OCI-LY3 (cell line): ENCODE results near the gene ZNF808.
"Not testable (repeated sequence)": the region's sequence is repeated elsewhere in the genome, so short reads cannot be mapped to it uniquely, and the experiment has no call there.

ENCODE experiments used
- H2AFZ ChIP-seq: fragments of 200-600, 300-600 bp; shearing (Covaris generic); 2 replicates; pipeline ENCODE4 v1.6.0; 2014; ENCODE audit warnings: antibody characterized with exemption, low read depth, low read length
- H3K27ac ChIP-seq: fragments of 200-600, 300-600 bp; sonication (generic); 2 replicates; pipeline ENCODE4 v1.5.1; 2014; ENCODE audit warnings: mild to moderate bottlenecking, low read length, moderate library complexity, mixed read lengths
- H3K27me3 ChIP-seq: fragments of 200-600, 300-600 bp; sonication (generic); 2 replicates; pipeline ENCODE4 v1.6.1; 2014; ENCODE audit warnings: low read depth, low read length, mixed read lengths
- H3K36me3 ChIP-seq: fragments of 200-600, 300-600 bp; sonication (generic); replicated peaks from 2 replicates; pipeline ENCODE3; 2014; ENCODE audit warnings: low read depth, low read length, mixed read lengths
- H3K4me1 ChIP-seq: fragments of 300-600, 200-600 bp; sonication (generic); 2 replicates; pipeline ENCODE4 v1.6.1; 2014; ENCODE audit warnings: low read length, mixed read lengths
- H3K4me2 ChIP-seq: fragments of 200-600, 300-600 bp; sonication (generic); 2 replicates; pipeline ENCODE4 v1.6.1; 2014; ENCODE audit warnings: low read length, mixed read lengths
- H3K4me3 ChIP-seq: fragments of 300-600, 200-600 bp; sonication (generic); 2 replicates; pipeline ENCODE4 v1.5.1; 2014; ENCODE audit warnings: antibody characterized with exemption, mild to moderate bottlenecking, low read length, moderate library complexity
- H3K79me2 ChIP-seq: fragments of 300-600, 200-600 bp; shearing (Covaris generic); 2 replicates; pipeline ENCODE4 v1.6.1; 2014; ENCODE audit warnings: mild to moderate bottlenecking, low read length, mixed read lengths
- H3K9ac ChIP-seq: fragments of 300-600, 200-600 bp; shearing (Covaris generic); 2 replicates; pipeline ENCODE4 v1.6.0; 2014; ENCODE audit warnings: mild to moderate bottlenecking, low read length, moderate library complexity
- H3K9me3 ChIP-seq: fragments of 200-600, 300-600 bp; shearing (Covaris generic); 2 replicates; pipeline ENCODE4 v1.6.1; 2014; ENCODE audit warnings: low read length, mixed read lengths; ENCODE audit not compliant: insufficient read depth
- H4K20me1 ChIP-seq: fragments of 200-600, 300-600 bp; sonication (generic); 2 replicates; pipeline ENCODE4 v1.6.1; 2016; ENCODE audit warnings: low read length, mixed read lengths; ENCODE audit not compliant: insufficient read depth
- EZH2phosphoT487 ChIP-seq: fragments of 200-600 bp; shearing (Covaris generic); IDR thresholded peaks from 2 replicates; pipeline ENCODE4 v1.6.1; 2018; ENCODE audit warnings: antibody characterized with exemption, mixed run types, low read depth
- TF ChIP-seq, protein P1 (sequence below): fragments of 200-600, 300-600 bp; sonication (generic); IDR thresholded peaks from 2 replicates; pipeline ENCODE4 v1.5.1; 2014; ENCODE audit warnings: antibody characterized with exemption, low read length, low read depth

The ZNF808 gene

DNA sequence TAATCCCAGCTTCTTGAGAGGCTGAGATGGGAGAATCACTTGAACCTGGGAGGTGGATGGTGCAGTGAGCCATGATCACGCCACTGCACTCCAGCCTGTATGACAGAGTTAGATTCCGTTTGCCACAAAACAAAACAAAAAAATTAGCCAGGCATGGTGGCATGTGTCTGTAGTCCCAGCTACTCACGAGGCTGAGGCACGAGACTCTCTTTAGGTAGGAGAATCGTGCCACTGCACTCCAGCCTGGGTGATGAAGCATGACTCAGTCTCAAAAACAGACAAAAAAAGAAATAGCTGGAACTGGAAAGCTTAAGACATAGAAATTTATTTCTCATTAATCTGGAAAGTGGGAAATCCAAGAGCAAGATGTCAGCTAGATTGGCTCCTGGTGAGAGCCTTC, 20.2 kb upstream of the ZNF808 start:
- Histone ChIP-seq H3K27me3 (no peaks in the 10 kb centered on the region), H3K9me3 (peaks cover 3% of the 10 kb centered on the region; the same call in 1 of the 2 replicates)

DNA sequence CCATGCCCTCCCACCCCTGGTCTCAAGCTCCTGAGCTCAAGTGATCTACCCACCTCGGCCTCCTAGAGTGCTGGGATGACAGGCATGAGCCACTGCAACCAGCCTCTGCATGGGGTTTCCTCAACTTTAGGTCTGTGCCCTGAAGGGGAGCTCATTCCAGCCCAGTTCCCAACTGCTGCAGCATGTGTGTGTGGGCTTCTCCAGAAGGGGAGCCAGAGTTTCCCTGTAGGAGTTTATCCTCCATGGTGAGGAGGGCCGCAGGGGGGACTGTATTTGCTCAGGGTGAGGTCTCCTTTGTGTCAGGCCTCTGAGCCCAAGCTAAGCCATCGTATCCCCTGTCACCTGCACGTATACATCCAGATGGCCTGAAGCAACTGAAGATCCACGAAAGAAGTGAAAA, 11.3 kb upstream of the ZNF808 start:
- no peaks in the 10 kb centered on the region for H3K79me2 ChIP-seq
- H4K20me1 ChIP-seq = no peaks in the 10 kb centered on the region
- no peaks in the 10 kb centered on the region for H3K36me3 ChIP-seq
- no peaks in the 10 kb centered on the region for H3K27me3 ChIP-seq
- H3K4me1 ChIP-seq = no peaks in the 10 kb centered on the region
- H3K9me3 ChIP-seq = peaks cover 7% of the 10 kb centered on the region; the same call in 1 of the 2 replicates
- no peak overlapping the region for H2AFZ ChIP-seq
- H3K27ac ChIP-seq = no peak overlapping the region
- H3K9ac ChIP-seq = no peak overlapping the region
- H3K4me2 ChIP-seq = no peak overlapping the region
- no peak overlapping the region for H3K4me3 ChIP-seq
- no peak for TF ChIP-seq EZH2phosphoT487
- TF ChIP-seq, protein P1, sequence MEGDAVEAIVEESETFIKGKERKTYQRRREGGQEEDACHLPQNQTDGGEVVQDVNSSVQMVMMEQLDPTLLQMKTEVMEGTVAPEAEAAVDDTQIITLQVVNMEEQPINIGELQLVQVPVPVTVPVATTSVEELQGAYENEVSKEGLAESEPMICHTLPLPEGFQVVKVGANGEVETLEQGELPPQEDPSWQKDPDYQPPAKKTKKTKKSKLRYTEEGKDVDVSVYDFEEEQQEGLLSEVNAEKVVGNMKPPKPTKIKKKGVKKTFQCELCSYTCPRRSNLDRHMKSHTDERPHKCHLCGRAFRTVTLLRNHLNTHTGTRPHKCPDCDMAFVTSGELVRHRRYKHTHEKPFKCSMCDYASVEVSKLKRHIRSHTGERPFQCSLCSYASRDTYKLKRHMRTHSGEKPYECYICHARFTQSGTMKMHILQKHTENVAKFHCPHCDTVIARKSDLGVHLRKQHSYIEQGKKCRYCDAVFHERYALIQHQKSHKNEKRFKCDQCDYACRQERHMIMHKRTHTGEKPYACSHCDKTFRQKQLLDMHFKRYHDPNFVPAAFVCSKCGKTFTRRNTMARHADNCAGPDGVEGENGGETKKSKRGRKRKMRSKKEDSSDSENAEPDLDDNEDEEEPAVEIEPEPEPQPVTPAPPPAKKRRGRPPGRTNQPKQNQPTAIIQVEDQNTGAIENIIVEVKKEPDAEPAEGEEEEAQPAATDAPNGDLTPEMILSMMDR = no peak

More for the DNA sequence above, 20.2 kb upstream of the ZNF808 start:
- TF ChIP-seq, protein P1 = no peak
- H4K20me1 ChIP-seq = no peaks in the 10 kb centered on the region
- H3K9ac ChIP-seq = no peak overlapping the region
- no peak overlapping the region for H3K4me3 ChIP-seq
- H3K79me2 ChIP-seq = no peaks in the 10 kb centered on the region
- H3K27ac ChIP-seq = no peak overlapping the region
- no peak overlapping the region for H3K4me2 ChIP-seq
- no peaks in the 10 kb centered on the region for H3K4me1 ChIP-seq
- H3K36me3 ChIP-seq = no peaks in the 10 kb centered on the region
- H2AFZ ChIP-seq = no peak overlapping the region

DNA sequence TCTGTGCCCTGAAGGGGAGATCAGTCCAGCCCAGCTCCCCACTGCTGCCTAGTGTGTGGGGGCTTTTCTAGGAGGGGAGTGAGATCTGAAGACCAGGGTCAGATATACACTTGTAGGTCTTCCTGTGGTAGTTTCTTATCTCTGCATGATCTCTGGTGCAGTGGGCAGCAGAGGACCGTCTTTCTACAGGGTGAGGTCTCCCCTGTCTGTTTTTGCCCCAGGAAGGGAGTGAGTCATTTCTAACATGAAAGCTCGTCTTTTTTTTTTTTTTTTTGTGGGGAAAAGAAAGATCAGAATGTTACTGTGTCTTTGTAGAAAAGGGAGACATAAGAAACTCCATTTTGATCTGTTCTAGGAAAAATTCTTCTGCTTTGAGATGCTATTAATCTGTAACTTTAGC, 8.8 kb upstream of the ZNF808 start:
- TF ChIP-seq, protein P1 = no peak
- TF ChIP-seq EZH2phosphoT487 = no peak
- Histone ChIP-seq H2AFZ (no peak overlapping the region), H3K27me3 (no peaks in the 10 kb centered on the region), H3K9ac (no peak overlapping the region), H3K4me1 (no peaks in the 10 kb centered on the region), H3K4me2 (no peak overlapping the region), H3K27ac (no peak overlapping the region), H4K20me1 (no peaks in the 10 kb centered on the region), H3K9me3 (peaks cover 8% of the 10 kb centered on the region; the same call in 1 of the 2 replicates), H3K4me3 (no peak overlapping the region), H3K36me3 (no peaks in the 10 kb centered on the region), H3K79me2 (no peaks in the 10 kb centered on the region)

DNA sequence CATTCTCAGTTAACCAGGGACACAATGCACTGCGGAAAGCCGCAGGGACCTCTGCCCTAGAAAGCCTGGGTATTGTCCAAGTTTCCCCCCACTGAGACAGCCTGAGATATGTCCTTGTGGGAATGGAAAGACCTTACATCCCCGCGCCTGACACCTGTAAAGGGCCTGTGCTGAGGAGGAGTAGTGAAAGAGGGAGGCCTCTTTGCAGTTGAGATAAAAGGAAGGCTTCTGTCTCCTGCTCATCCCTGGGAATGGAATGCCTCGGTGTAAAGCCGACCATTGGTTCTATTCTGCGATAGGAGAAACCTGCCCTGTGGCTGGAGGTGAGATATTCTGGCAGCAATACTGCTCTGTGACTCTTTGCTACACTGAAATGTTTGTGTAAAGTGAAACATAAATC, 8.3 kb upstream of the ZNF808 start:
- H3K4me2 ChIP-seq, H2AFZ ChIP-seq, H3K27me3 ChIP-seq, H3K79me2 ChIP-seq, H3K36me3 ChIP-seq, H3K4me3 ChIP-seq, H3K9ac ChIP-seq, H3K4me1 ChIP-seq, H4K20me1 ChIP-seq, H3K27ac ChIP-seq: not testable (repeated sequence)
- peaks cover 11% of the 10 kb centered on the region; the same call in 1 of the 2 replicates for H3K9me3 ChIP-seq

DNA sequence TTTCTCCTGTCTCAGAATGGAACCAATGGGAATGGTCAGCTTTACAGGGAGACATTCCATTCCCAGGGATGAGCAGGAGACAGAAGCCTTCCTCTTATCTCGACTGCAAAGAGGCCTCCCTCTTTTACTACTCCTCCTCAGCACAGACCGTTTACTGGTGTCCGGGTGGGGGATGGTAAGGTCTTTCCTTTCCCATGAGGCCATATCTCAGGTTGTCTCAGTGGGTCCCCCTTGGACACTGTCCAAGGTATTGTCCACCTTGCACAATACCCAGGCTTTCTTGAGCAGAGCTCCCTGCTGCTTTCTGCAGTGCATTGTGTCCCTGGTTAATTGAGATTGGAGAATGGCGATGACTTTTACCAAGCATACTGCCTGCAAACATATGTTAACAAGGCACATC, 7.5 kb upstream of the ZNF808 start:
- Histone ChIP-seq H3K27ac (no peak overlapping the region), H3K4me3 (no peak overlapping the region), H3K27me3 (no peaks in the 10 kb centered on the region), H3K36me3 (no peaks in the 10 kb centered on the region), H2AFZ (no peak overlapping the region), H3K9me3 (peaks cover 11% of the 10 kb centered on the region; the same call in 1 of the 2 replicates), H3K4me1 (no peaks in the 10 kb centered on the region), H3K9ac (no peak overlapping the region), H3K79me2 (no peaks in the 10 kb centered on the region), H3K4me2 (no peak overlapping the region), H4K20me1 (no peaks in the 10 kb centered on the region)
- TF ChIP-seq, protein P1 = no peak
- no peak for TF ChIP-seq EZH2phosphoT487
